ENCODE measurements around the gene ABHD1. TPM values are rescaled to one million over a fixed set of nuclear protein-coding genes. Genes with fewer than 3 reads are reported as not detected.

The ABHD1 gene
- total and polyA plus RNA-seq, 2 donors from 2014 or later, result 0.69 to 2.9 TPM

DNA sequence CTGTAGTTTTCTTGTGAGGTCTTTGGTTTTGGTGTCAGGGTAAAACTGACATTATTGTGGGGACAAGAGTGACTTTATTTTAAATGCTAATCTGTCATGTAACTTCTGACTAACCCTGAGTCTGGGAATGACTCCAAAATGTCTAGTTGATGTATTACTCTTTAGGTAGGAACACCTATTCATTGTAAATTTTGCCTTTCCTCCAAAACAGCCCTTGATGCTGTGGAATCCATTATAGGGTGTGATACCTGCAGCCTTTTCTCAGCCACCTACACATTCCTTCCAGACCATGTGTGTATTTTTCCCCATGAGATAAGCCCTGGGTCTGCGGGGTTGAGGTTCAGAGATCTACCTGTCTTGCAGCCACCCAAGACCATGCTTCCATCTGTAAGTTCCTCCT, 19.7 kb downstream of the ABHD1 start:
- FAIRE-seq (no peak), DNase-seq (no peak)
- H3K4me1 ChIP-seq (ENCODE audit: control insufficient read depth in 2 of 3, insufficient read depth in 2 of 3, low read depth in 1 of 3, low read length in 3 of 3), result no peaks in the 10 kb centered on the region
- intact Hi-C loops (cut with DNase I), result no loop called here
- no peak overlapping the region for H3K27ac ChIP-seq (ENCODE audit: low read depth in 2 of 2, low read length in 2 of 2)
- no peak overlapping the region for H3K9ac ChIP-seq (ENCODE audit: low read length in 3 of 3)
- H3K27me3 ChIP-seq (ENCODE audit: control insufficient read depth, insufficient read depth, low read length), result no peaks in the 10 kb centered on the region
- H3K36me3 ChIP-seq (ENCODE audit: control insufficient read depth in 2 of 3, insufficient read depth in 3 of 3, low read length in 3 of 3), result no peaks in the 10 kb centered on the region
- TF ChIP-seq, protein P1, sequence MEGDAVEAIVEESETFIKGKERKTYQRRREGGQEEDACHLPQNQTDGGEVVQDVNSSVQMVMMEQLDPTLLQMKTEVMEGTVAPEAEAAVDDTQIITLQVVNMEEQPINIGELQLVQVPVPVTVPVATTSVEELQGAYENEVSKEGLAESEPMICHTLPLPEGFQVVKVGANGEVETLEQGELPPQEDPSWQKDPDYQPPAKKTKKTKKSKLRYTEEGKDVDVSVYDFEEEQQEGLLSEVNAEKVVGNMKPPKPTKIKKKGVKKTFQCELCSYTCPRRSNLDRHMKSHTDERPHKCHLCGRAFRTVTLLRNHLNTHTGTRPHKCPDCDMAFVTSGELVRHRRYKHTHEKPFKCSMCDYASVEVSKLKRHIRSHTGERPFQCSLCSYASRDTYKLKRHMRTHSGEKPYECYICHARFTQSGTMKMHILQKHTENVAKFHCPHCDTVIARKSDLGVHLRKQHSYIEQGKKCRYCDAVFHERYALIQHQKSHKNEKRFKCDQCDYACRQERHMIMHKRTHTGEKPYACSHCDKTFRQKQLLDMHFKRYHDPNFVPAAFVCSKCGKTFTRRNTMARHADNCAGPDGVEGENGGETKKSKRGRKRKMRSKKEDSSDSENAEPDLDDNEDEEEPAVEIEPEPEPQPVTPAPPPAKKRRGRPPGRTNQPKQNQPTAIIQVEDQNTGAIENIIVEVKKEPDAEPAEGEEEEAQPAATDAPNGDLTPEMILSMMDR (IDR thresholded peaks at IDR 0.05; ENCODE audit: borderline replicate concordance, extremely low read depth, insufficient read depth), result no peak
- no peaks in the 10 kb centered on the region for H3K9me3 ChIP-seq (ENCODE audit: control insufficient read depth in 2 of 3, insufficient read depth in 1 of 3, low read length in 3 of 3)
- H3K4me3 ChIP-seq (ENCODE audit: low read length in 3 of 3), result no peak overlapping the region

DNA sequence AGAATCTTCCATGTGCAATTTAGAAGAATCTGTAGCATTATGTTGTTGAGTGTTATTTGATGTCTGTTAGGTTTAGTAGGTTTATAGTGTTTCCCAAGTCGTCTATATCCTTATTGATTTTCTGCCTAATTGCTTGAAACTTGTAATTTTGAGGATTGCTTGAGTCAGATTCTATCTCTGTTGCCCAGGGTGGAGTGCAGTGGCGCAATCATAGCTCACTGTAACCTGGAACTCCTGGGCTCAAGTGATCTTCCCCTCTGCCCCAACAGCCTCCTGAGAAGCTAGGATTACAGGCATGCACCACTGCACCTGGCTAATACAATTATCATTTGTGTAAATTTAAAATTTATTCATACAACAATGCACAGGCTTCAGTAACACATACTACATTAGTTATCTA, 22.1 kb downstream of the ABHD1 start:
- no peak for DNase-seq

DNA sequence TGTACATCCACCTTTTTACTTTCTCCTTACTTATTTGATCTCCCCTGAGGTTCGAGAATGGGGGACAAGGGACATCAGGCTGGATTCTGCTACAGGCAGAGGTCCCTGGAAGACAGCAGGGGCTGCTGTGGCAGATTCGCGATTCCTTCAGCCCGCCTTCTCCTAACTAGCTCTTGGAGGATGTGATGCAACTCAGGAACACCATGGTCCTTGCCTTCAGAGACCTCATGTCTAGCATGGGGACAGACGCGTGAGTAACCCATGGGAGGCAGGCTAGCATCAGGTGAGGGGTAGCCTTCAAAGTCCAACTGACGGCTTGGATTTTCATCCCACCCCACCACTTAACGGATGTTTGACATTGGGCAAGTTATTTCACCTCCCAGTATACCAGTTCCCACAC, 24.3 kb downstream of the ABHD1 start:
- no peaks in the 10 kb centered on the region for H3K9me3 ChIP-seq (ENCODE audit: control insufficient read depth in 2 of 3, insufficient read depth in 1 of 3, low read length in 3 of 3)
- DNase-seq (peak in 1 of 5 donors; percentile 24), FAIRE-seq (no peak)
- no peak overlapping the region for H3K9ac ChIP-seq (ENCODE audit: low read length in 3 of 3)
- no peaks in the 10 kb centered on the region for H3K36me3 ChIP-seq (ENCODE audit: control insufficient read depth in 2 of 3, insufficient read depth in 3 of 3, low read length in 3 of 3)
- H3K27me3 ChIP-seq (ENCODE audit: control insufficient read depth, insufficient read depth, low read length), result no peaks in the 10 kb centered on the region
- H3K27ac ChIP-seq (ENCODE audit: low read depth in 2 of 2, low read length in 2 of 2), result no peak overlapping the region
- intact Hi-C loops (cut with DNase I), result no loop called here
- TF ChIP-seq, protein P1 (IDR thresholded peaks at IDR 0.05; ENCODE audit: borderline replicate concordance, extremely low read depth, insufficient read depth), result no peak
- no peaks in the 10 kb centered on the region for H3K4me1 ChIP-seq (ENCODE audit: control insufficient read depth in 2 of 3, insufficient read depth in 2 of 3, low read depth in 1 of 3, low read length in 3 of 3)
- H3K4me3 ChIP-seq (ENCODE audit: low read length in 3 of 3), result no peak overlapping the region

More for the DNA sequence above, 22.1 kb downstream of the ABHD1 start:
- Histone ChIP-seq H3K9me3 (ENCODE audit: control insufficient read depth in 2 of 3, insufficient read depth in 1 of 3, low read length in 3 of 3) (no peaks in the 10 kb centered on the region), H3K36me3 (ENCODE audit: control insufficient read depth in 2 of 3, insufficient read depth in 3 of 3, low read length in 3 of 3) (no peaks in the 10 kb centered on the region), H3K4me1 (ENCODE audit: control insufficient read depth in 2 of 3, insufficient read depth in 2 of 3, low read depth in 1 of 3, low read length in 3 of 3) (no peaks in the 10 kb centered on the region), H3K4me3 (ENCODE audit: low read length in 3 of 3) (no peak overlapping the region), H3K27me3 (ENCODE audit: control insufficient read depth, insufficient read depth, low read length) (no peaks in the 10 kb centered on the region), H3K9ac (ENCODE audit: low read length in 3 of 3) (no peak overlapping the region), H3K27ac (ENCODE audit: low read depth in 2 of 2, low read length in 2 of 2) (no peak overlapping the region)
- FAIRE-seq, result no peak
- TF ChIP-seq, protein P1 (IDR thresholded peaks at IDR 0.05; ENCODE audit: borderline replicate concordance, extremely low read depth, insufficient read depth), result no peak
- intact Hi-C loops (cut with DNase I), result no loop called here

DNA sequence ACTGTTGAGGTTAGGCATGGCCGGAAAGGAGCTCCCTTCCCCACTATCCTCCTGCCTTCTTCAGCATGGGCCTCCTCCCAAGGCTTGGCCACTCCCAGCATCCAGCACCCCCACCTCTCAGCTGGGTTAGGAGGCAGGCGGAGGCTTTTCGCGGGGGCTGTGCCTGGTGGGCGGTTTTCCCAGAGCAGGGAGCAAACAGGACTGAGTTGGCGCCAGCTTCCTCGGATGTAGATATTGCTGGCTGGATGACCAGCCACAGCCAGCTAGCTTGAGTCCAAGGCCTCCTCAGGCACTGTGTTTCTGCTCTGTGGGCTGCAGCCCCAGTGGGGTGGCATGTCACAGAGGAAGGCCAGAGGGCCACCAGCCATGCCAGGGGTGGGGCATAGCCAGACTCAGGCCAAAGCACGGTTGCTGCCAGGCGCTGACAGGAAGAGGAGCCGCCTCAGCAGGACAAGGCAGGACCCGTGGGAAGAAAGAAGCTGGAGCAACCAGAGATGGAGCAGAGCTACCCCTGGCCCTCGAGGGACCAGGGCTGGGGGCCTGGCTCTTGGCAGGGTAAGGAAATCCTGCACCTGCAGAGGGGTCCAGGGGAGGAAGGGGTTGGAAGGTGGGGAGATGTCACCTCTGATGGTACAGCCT, 25.3 kb downstream of the ABHD1 start, which contains the start of gene TCF23:
TSS of gene TCF23 (plus strand) at position 204 of the 639 bp plus-strand sequence. CDS start at position 334, 130 bp downstream.
- Histone ChIP-seq H3K27me3 (ENCODE audit: control insufficient read depth, insufficient read depth, low read length) (no peaks in the 10 kb centered on the region), H3K27ac (ENCODE audit: low read depth in 2 of 2, low read length in 2 of 2) (no peak within 1 kb of the TSS), H3K9me3 (ENCODE audit: control insufficient read depth in 2 of 3, insufficient read depth in 1 of 3, low read length in 3 of 3) (no peaks in the 10 kb centered on the region), H3K36me3 (ENCODE audit: control insufficient read depth in 2 of 3, insufficient read depth in 3 of 3, low read length in 3 of 3) (no peaks in the 10 kb centered on the region), H3K4me1 (ENCODE audit: control insufficient read depth in 2 of 3, insufficient read depth in 2 of 3, low read depth in 1 of 3, low read length in 3 of 3) (no peaks in the 10 kb centered on the region), H3K9ac (ENCODE audit: low read length in 3 of 3) (no peak within 1 kb of the TSS), H3K4me3 (ENCODE audit: low read length in 3 of 3) (no peak within 1 kb of the TSS)
- FAIRE-seq (no peak), DNase-seq (peak in 4 of 5 donors; percentile 55 to 83 (median 74))
- TF ChIP-seq, protein P1 (IDR thresholded peaks at IDR 0.05; ENCODE audit: borderline replicate concordance, extremely low read depth, insufficient read depth), result no peak
- intact Hi-C loops (cut with DNase I), result no loop called here

Measured in kidney (tissue), 14 donors.